ENCODE results near the gene RAPH1. TPM values are rescaled to one million over a fixed set of nuclear protein-coding genes. Genes with fewer than 3 reads are reported as not detected.

The RAPH1 gene
- total and polyA plus RNA-seq, 2 experiments from 2014 or later = 5.0 to 36.2 TPM

- TF ChIP-seq REST (IDR thresholded peaks at IDR 0.05; ENCODE audit: unreplicated experiment) (no peak), EZH2 (IDR thresholded peaks at IDR 0.05; ENCODE audit: low read depth, unreplicated experiment) (no peak), CREB1 (CRISPR knock-in tag; IDR thresholded peaks at IDR 0.05; ENCODE audit: low read depth) (no peak), ZNF331 (CRISPR knock-in tag; IDR thresholded peaks at IDR 0.05; ENCODE audit: low read depth) (no peak), EZH2phosphoT487 (IDR thresholded peaks at IDR 0.05; ENCODE audit: unreplicated experiment) (no peak), JUNB (IDR thresholded peaks at IDR 0.05; ENCODE audit: unreplicated experiment) (no peak), STAT1 (IDR thresholded peaks at IDR 0.05; ENCODE audit: unreplicated experiment) (no peak), CTCF (conservative IDR thresholded peaks at IDR 0.05; ENCODE audit: low read depth in 2 of 2) (no peak), NANOG (IDR thresholded peaks at IDR 0.05; ENCODE audit: borderline replicate concordance) (no peak), ETS1 (IDR thresholded peaks at IDR 0.05) (no peak), POLR2AphosphoS5 (IDR thresholded peaks at IDR 0.05; ENCODE audit: low read depth) (no peak), ZNF462 (CRISPR knock-in tag; IDR thresholded peaks at IDR 0.05) (no peak), ZNF114 (CRISPR knock-in tag; IDR thresholded peaks at IDR 0.05) (no peak)
- no peaks in the 10 kb centered on the region for H3K9me2 ChIP-seq (ENCODE audit: insufficient read depth)
- no peaks in the 10 kb centered on the region for H3K4me1 Mint-ChIP-seq
- ATAC-seq = no peak
- H3K36me3 ChIP-seq (ENCODE audit: insufficient read depth) = peaks cover 7% of the 10 kb centered on the region; the same call in 1 of the 2 replicates
- H3F3A ChIP-seq (replicated peaks; ENCODE audit: low read depth) = no peaks in the 10 kb centered on the region
- no peak overlapping the region for H3K4me3 Mint-ChIP-seq
- peaks cover 23% of the 10 kb centered on the region; the same call in 2 of the 3 replicates for H3K36me3 Mint-ChIP-seq (ENCODE audit: low read depth)
- no peaks in the 10 kb centered on the region for H4K20me1 ChIP-seq (replicated peaks; ENCODE audit: insufficient read depth)
- DNase-seq (ENCODE audit: low spot score) = no peak
- H3K27ac ChIP-seq (ENCODE audit: low read depth) = no peak overlapping the region
- no peaks in the 10 kb centered on the region for H3K27me3 Mint-ChIP-seq (ENCODE audit: insufficient read depth, low read depth, poor library complexity)
- no peaks in the 10 kb centered on the region for H3K4me1 ChIP-seq (ENCODE audit: insufficient read depth)
- no peaks in the 10 kb centered on the region for H3K27me3 ChIP-seq (ENCODE audit: insufficient read depth)
- no peak overlapping the region for H3K27ac Mint-ChIP-seq
- H3K9me3 Mint-ChIP-seq = no peaks in the 10 kb centered on the region
- H3K4me3 ChIP-seq = no peak overlapping the region
- H3K79me2 ChIP-seq (replicated peaks; ENCODE audit: insufficient read depth) = peaks cover 23% of the 10 kb centered on the region
- no peak overlapping the region for H3K4me2 ChIP-seq
- H2AFZ ChIP-seq = no peak overlapping the region
Measured at GRCh38 chr2:203492965-203493364, 42.1 kb downstream of the RAPH1 start.

Data from GM23338 (cell line).